Karpas-422 (cell line): ENCODE data around the gene MED27. TPM values are rescaled to one million over a fixed set of nuclear protein-coding genes. Genes with fewer than 3 reads are reported as not detected.

Source experiments
- DNase-seq: peaks from one replicate; pipeline ENCODE4 v3.0.0-alpha.2; 2015
- H2AFZ ChIP-seq: fragments of 200-600 bp; sonication (generic); 2 replicates; pipeline ENCODE4 v1.6.1; 2014; ENCODE audit warnings: antibody characterized with exemption, low read length, mixed read lengths
- H3K27ac ChIP-seq: fragments of 200-600 bp; sonication (generic); 2 replicates; pipeline ENCODE4 v1.5.1; 2014; ENCODE audit warnings: mild to moderate bottlenecking, low read length, moderate library complexity
- H3K27me3 ChIP-seq: fragments of 200-600 bp; sonication (generic); 2 replicates; pipeline ENCODE4 v1.6.1; 2014; ENCODE audit warnings: low read length, mixed read lengths
- H3K36me3 ChIP-seq: fragments of 200-600 bp; sonication (generic); 2 replicates; pipeline ENCODE4 v1.6.1; 2014; ENCODE audit warnings: low read length, mixed read lengths; ENCODE audit not compliant: insufficient read depth
- H3K4me1 ChIP-seq: fragments of 200-600 bp; sonication (generic); 2 replicates; pipeline ENCODE4 v1.6.1; 2014; ENCODE audit warnings: mild to moderate bottlenecking, low read length, mixed read lengths
- H3K4me2 ChIP-seq: fragments of 200-600 bp; sonication (generic); 2 replicates; pipeline ENCODE4 v1.6.1; 2014; ENCODE audit warnings: low read length, low read depth, mild to moderate bottlenecking; ENCODE audit not compliant: poor library complexity, severe bottlenecking
- H3K4me3 ChIP-seq: fragments of 200-600 bp; sonication (generic); 2 replicates; pipeline ENCODE4 v1.5.1; 2014; ENCODE audit warnings: mild to moderate bottlenecking, antibody characterized with exemption, low read length, mixed read lengths
- H3K79me2 ChIP-seq: fragments of 200-600 bp; sonication (generic); 2 replicates; pipeline ENCODE4 v1.6.1; 2014; ENCODE audit warnings: mild to moderate bottlenecking, low read length, mixed read lengths
- H3K9ac ChIP-seq: fragments of 200-600 bp; sonication (generic); 2 replicates; pipeline ENCODE4 v1.6.0; 2014; ENCODE audit warnings: low read length
- H3K9me2 ChIP-seq: fragments of 200-600 bp; sonication (generic), shearing (Covaris generic); replicated peaks from 2 replicates; pipeline ENCODE4 v1.6.0; 2014; ENCODE audit warnings: mild to moderate bottlenecking, low read length, moderate library complexity; ENCODE audit not compliant: insufficient read depth
- H3K9me3 ChIP-seq: fragments of 300-700, 200-600 bp; sonication (generic); 2 replicates; pipeline ENCODE4 v1.6.1; 2014; ENCODE audit warnings: low read length, mixed read lengths
- H4K20me1 ChIP-seq: fragments of 200-600 bp; sonication (generic); 2 replicates; pipeline ENCODE4 v1.6.1; 2014; ENCODE audit warnings: mild to moderate bottlenecking, antibody characterized with exemption, low read length, low read depth; ENCODE audit not compliant: insufficient read depth
- total RNA-seq: library from RNA; depleted of rRNA; stranded (reverse); fragments of >200 nt; shearing (Covaris generic); gene quantifications from 2 replicates; pipeline ENCODE4 v1.2.3, GENCODE V29; 2014; ENCODE audit warnings: low replicate concordance

The MED27 gene
- total RNA-seq, 1 experiment from 2014 or later, result 19.8 TPM

DNA sequence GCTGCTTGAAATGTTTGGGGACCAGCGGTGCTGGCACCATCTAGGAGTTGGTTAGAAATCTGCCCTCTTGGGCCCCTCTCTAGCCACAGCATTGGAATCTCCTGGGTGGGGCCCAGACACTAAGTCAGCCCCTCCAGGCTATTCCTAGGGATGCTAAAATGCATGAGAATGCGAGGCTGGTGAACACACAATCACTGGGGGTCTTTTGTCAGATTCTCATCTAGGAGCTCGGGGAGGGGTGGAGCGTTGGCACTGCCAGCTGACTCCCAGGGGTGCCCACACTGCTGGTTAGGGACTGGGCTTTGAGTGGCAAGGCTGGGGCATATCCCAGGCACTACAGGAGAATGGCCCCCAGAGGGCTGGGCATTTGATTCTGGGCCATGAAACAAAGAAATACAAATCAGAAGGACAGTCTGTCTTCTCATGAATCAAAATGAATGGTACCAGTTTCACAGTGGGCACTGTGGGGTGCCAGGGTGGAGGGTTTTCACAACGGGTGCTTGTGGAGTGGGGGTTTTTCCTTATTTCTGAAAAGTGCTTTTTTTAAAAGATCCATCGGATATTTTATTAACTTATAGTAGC is 212.0 kb downstream of the MED27 start:
- no peak overlapping the region for H3K27ac ChIP-seq
- H3K4me1 ChIP-seq, result no peaks in the 10 kb centered on the region
- H3K4me2 ChIP-seq, result no peak overlapping the region
- no peaks in the 10 kb centered on the region for H3K27me3 ChIP-seq
- H2AFZ ChIP-seq, result no peak overlapping the region
- H3K9ac ChIP-seq, result no peak overlapping the region
- H3K9me2 ChIP-seq, result no peaks in the 10 kb centered on the region
- H3K9me3 ChIP-seq, result no peaks in the 10 kb centered on the region
- no peaks in the 10 kb centered on the region for H3K79me2 ChIP-seq
- H3K4me3 ChIP-seq, result no peak overlapping the region
- no peak for DNase-seq
- H4K20me1 ChIP-seq, result no peaks in the 10 kb centered on the region
- no peaks in the 10 kb centered on the region for H3K36me3 ChIP-seq

DNA sequence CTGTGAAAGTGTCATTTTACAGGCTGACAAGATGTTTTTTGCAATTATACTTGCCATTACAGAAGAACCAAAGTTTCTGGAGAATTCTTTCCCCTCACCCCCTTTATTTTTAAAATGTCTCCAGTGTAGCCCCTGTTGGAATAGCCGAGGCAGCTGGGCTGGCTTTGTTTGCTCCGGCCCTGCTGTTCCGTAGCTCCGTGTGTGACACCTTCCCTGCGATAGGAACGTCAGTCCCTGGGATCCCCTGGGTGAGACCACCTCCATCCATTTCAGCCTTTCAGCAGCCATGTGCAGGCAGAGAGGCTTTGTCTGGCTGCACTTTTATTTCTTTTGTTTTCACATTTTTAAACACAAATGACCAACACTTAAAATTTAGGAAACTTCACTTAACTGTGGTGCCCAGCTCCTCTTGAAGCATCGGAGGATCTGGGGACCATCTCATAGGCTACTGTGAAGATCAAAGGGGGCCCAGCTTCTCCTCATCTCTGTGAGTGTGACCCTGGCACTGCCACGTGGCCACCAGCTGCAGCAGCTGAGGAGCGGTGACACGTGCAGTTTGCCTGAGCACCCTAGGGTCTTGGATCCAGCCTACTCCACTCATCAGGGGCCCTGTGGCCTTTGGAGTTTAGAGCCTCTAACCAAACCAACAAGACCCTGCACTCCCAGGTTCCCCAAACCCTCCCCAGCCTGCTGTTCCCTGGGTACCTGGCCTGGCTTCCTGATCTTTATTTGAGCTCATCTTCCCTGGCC is 214.0 kb downstream of the MED27 start:
- Histone ChIP-seq H3K9me2 (no peaks in the 10 kb centered on the region), H3K9ac (no peak overlapping the region), H3K36me3 (no peaks in the 10 kb centered on the region), H3K9me3 (no peaks in the 10 kb centered on the region), H3K79me2 (no peaks in the 10 kb centered on the region), H3K4me3 (no peak overlapping the region), H2AFZ (no peak overlapping the region), H3K4me1 (no peaks in the 10 kb centered on the region), H3K27me3 (no peaks in the 10 kb centered on the region), H3K27ac (no peak overlapping the region), H3K4me2 (no peak overlapping the region), H4K20me1 (no peaks in the 10 kb centered on the region)
- DNase-seq, result no peak

DNA sequence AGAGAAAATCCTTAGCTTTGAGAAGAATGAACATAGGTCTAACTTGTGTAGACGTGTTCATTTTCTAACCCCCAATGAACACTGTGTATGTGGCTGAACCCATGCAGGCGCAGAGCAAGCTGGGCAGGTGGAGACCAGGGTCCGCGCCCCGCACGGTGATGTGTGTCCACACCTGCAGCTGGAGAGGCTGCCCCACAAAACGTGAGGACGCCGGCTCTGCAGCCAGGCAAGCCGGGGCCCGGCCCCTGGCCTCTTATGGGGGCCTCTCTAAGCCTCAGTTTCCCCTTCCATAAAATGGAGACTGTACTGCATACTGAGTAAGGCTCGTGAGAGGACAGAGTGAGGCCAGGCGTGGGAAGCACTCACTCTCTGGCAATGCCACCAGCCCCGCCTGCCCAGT is 215.1 kb downstream of the MED27 start:
- Histone ChIP-seq H3K4me2 (no peak overlapping the region), H3K27ac (no peak overlapping the region), H4K20me1 (no peaks in the 10 kb centered on the region), H3K79me2 (no peaks in the 10 kb centered on the region), H3K9me2 (no peaks in the 10 kb centered on the region), H3K36me3 (no peaks in the 10 kb centered on the region), H2AFZ (no peak overlapping the region), H3K9me3 (no peaks in the 10 kb centered on the region), H3K27me3 (no peaks in the 10 kb centered on the region), H3K4me1 (no peaks in the 10 kb centered on the region), H3K9ac (no peak overlapping the region), H3K4me3 (no peak overlapping the region)
- no peak for DNase-seq

DNA sequence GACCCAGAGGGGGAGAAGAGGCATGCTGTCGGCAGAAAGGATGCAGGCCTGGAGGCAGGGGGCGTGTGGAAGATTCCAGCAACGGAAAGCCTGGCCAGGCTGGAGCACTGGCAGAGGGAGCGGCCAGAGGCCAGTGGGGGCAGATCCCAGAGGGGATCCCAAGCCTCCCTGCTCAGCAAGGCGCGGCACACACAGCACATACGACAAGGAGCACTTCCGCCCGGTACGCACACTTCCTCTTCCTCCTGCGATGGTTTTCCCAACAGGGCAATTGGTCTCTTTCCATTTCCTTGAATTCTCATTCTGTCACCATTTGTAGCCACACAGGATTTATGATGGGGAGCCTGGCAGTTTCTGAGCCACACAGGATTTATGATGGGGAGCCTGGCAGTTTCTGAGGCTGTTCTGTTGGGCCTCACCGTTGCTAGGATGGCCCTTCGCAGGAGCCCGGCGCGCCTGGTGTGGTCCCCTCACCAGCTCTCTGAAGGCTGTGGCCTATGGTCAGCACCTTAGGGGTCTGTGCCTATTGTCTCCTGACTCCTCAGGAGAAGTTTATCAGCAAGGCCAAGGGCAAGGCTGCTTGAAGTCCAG is 216.3 kb downstream of the MED27 start:
- H3K27me3 ChIP-seq, result no peaks in the 10 kb centered on the region
- H3K4me1 ChIP-seq, result no peaks in the 10 kb centered on the region
- no peak overlapping the region for H3K27ac ChIP-seq
- H3K9ac ChIP-seq, result no peak overlapping the region
- H3K4me2 ChIP-seq, result no peak overlapping the region
- no peaks in the 10 kb centered on the region for H3K9me2 ChIP-seq
- no peak overlapping the region for H3K4me3 ChIP-seq
- no peaks in the 10 kb centered on the region for H3K36me3 ChIP-seq
- H2AFZ ChIP-seq, result no peak overlapping the region
- no peak for DNase-seq
- no peaks in the 10 kb centered on the region for H3K79me2 ChIP-seq
- H3K9me3 ChIP-seq, result no peaks in the 10 kb centered on the region
- H4K20me1 ChIP-seq, result no peaks in the 10 kb centered on the region

DNA sequence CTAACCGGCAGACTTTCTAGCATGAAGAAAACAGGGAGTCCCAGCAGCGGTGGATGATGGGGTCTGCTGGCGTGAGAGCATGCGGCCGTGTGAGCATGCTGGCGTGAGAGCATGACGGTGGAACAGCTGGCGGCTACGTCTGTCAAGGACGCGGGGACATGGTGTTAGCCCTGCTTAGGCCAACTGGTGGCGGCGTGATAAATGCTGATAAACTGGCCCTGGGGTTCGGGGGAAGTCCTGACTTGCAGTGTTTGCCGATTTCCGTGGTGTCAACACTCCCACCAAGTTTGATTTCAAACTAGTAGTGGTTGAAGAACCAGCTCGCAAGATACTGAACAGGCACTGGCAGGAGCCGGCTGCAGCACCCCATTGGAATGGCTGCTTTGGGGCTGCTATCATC is 217.4 kb downstream of the MED27 start:
- Histone ChIP-seq H3K9ac (no peak overlapping the region), H4K20me1 (no peaks in the 10 kb centered on the region), H3K4me2 (no peak overlapping the region), H3K4me1 (no peaks in the 10 kb centered on the region), H3K9me3 (no peaks in the 10 kb centered on the region), H3K9me2 (no peaks in the 10 kb centered on the region), H3K36me3 (no peaks in the 10 kb centered on the region), H3K27ac (no peak overlapping the region), H3K27me3 (no peaks in the 10 kb centered on the region), H3K79me2 (no peaks in the 10 kb centered on the region), H3K4me3 (no peak overlapping the region), H2AFZ (no peak overlapping the region)
- DNase-seq, result no peak

DNA sequence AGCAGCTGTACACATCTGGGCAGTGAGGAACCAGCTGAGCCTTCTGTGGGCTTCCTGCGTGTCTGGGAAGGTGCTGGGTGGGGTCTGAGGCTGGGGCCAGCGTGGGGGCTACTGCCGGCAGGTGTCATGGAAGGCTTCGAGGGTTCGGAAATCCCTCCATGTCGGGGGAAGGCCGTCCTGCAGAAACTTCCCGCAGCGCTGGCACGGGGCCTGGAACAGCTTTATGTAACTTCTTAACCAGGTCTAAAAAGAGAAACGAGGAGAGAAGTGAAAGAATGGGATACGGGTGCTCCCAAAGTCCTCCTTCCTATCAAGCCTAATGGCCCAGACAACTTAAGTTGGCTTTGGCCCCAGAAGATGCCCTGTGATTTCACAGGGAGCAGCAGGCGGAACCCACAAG is 219.2 kb downstream of the MED27 start:
- Histone ChIP-seq H3K27me3 (no peaks in the 10 kb centered on the region), H3K9me2 (no peaks in the 10 kb centered on the region), H3K79me2 (no peaks in the 10 kb centered on the region), H3K4me3 (no peak overlapping the region), H3K36me3 (no peaks in the 10 kb centered on the region), H3K9me3 (no peaks in the 10 kb centered on the region), H3K27ac (no peak overlapping the region), H3K4me2 (no peak overlapping the region), H3K4me1 (no peaks in the 10 kb centered on the region), H3K9ac (no peak overlapping the region), H2AFZ (no peak overlapping the region), H4K20me1 (no peaks in the 10 kb centered on the region)
- DNase-seq, result no peak

DNA sequence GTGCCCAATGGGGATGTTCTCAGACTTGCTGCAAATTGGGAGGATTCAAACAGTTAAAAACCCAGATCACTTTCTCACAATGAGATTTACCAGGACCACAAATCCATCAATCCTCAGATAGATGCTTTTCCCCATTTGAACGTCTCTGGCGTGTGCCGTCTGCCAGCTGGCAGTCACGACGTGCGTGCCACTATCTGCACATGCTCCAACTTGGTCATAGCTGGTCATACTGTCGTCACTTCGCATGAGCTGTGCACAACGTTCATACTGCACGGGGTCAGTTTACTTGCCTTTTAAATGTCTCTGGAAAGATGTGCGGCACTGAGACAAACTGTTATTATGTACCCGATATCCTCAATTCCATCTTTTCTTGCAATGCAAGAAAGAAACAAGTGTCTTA is 221.5 kb downstream of the MED27 start:
- no peak for DNase-seq
- H3K9me2 ChIP-seq, result no peaks in the 10 kb centered on the region
- no peak overlapping the region for H2AFZ ChIP-seq
- H3K36me3 ChIP-seq, result no peaks in the 10 kb centered on the region
- no peak overlapping the region for H3K27ac ChIP-seq
- no peak overlapping the region for H3K4me3 ChIP-seq
- 0 out of 2 replicates have a peak, but pooled peaks cover 3% of the 10 kb centered on the region for H4K20me1 ChIP-seq
- H3K27me3 ChIP-seq, result no peaks in the 10 kb centered on the region
- no peak overlapping the region for H3K9ac ChIP-seq
- no peaks in the 10 kb centered on the region for H3K79me2 ChIP-seq
- H3K4me2 ChIP-seq, result no peak overlapping the region
- H3K9me3 ChIP-seq, result no peaks in the 10 kb centered on the region
- H3K4me1 ChIP-seq, result no peaks in the 10 kb centered on the region

DNA sequence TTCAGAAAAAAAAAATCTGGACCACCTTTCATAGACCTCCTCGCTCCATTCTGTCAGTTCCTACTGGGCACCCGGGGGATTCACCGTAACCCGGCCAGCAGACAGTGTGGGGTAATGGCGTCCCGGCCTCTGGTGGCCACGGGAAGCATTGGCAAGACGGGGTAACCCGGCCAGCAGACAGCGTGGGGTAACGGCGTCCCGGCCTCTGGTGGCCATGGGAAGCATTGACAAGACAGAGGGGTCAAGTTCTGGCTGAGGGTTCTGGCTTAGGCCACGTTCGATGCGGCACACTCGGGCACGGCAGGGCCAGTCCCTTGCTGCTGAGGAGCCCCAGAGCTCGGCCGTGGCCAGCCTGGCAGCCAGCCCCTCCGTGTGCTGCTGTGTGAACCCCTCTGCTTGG is 223.6 kb downstream of the MED27 start:
- Histone ChIP-seq H3K9me3 (no peaks in the 10 kb centered on the region), H2AFZ (no peak overlapping the region), H3K27ac (no peak overlapping the region), H3K79me2 (no peaks in the 10 kb centered on the region), H3K27me3 (no peaks in the 10 kb centered on the region), H3K36me3 (no peaks in the 10 kb centered on the region), H3K4me3 (no peak overlapping the region), H3K4me1 (no peaks in the 10 kb centered on the region), H4K20me1 (0 out of 2 replicates have a peak, but pooled peaks cover 6% of the 10 kb centered on the region), H3K9me2 (no peaks in the 10 kb centered on the region), H3K4me2 (no peak overlapping the region), H3K9ac (no peak overlapping the region)
- no peak for DNase-seq
